Measurements from ENCODE around the gene PRELP. TPM values are rescaled to one million over a fixed set of nuclear protein-coding genes. Genes with fewer than 3 reads are reported as not detected.

PRELP gene
- total RNA-seq, 1 experiment from 2014 or later: 0.07 TPM

DNA sequence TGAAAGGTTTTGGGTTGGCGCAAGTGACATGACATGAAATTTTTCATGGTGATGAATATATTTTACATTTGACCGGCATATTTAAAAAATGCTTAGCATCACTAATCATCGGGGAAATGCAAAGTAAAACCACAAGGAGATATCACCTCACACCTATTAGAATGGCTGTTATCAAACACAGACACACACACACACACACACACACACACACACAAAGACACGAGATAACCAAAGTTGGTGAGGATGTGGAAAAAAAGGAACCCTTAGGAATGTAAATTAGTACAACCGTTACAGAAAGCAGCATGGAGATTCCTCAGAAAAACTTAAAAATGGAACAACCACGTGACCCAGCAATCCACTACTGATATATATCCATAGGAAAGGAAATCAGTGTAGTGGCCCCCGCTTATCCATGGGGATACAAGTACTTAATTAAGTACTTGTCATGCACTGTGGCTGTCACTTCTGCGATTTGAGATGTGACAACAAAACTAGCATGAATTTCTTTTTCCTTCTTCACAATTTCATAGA is 15.9 kb upstream of the PRELP start:
- no peak overlapping the region for H4K5ac ChIP-seq (ENCODE audit: insufficient read length, low read depth, low read length)
- no peaks in the 10 kb centered on the region for H4K20me1 ChIP-seq (ENCODE audit: control insufficient read depth, insufficient read depth, insufficient read length)
- H2BK12ac ChIP-seq (ENCODE audit: insufficient read length, low read depth, low read length): no peak overlapping the region
- no peak overlapping the region for H3K9ac ChIP-seq (ENCODE audit: extremely low read depth, insufficient read length, low read length)
- H3T11ph ChIP-seq (ENCODE audit: low read length): no peak overlapping the region
- H3K23ac ChIP-seq (ENCODE audit: insufficient read length, low read depth, low read length): no peak overlapping the region
- no peak overlapping the region for H3K18ac ChIP-seq (ENCODE audit: insufficient read length, low read depth, low read length)
- Mint-ChIP-seq H3K9me3 (no peaks in the 10 kb centered on the region; a peak in 2 of 5 replicates), H3K27me3 (ENCODE audit: low read depth) (peaks cover 8% of the 10 kb centered on the region), H3K27ac (no peak overlapping the region), H3K4me3 (no peak overlapping the region), H3K4me1 (peaks cover 16 to 29% of the 10 kb centered on the region in 2 experiments), H3K36me3 (ENCODE audit: insufficient read depth in 1 of 3, low read depth in 3 of 3) (no peaks in the 10 kb centered on the region)
- H2BK20ac ChIP-seq (ENCODE audit: low read depth, low read length, poor library complexity, severe bottlenecking): no peak overlapping the region
- no peaks in the 10 kb centered on the region for H3K79me1 ChIP-seq (ENCODE audit: insufficient read depth, low read depth, low read length, poor library complexity, severe bottlenecking)
- H3K27me3 ChIP-seq (ENCODE audit: insufficient read depth, low read length): no peaks in the 10 kb centered on the region
- no peak overlapping the region for H3K56ac ChIP-seq (ENCODE audit: insufficient read length, low read depth, low read length)
- no peak overlapping the region for H2AFZ ChIP-seq (ENCODE audit: low read length)
- TF ChIP-seq CTCF (conservative IDR thresholded peaks at IDR 0.05): no peak
- no peak overlapping the region for H2BK15ac ChIP-seq (ENCODE audit: low read depth, low read length)
- no peak overlapping the region for H2BK5ac ChIP-seq (ENCODE audit: insufficient read length, low read length)
- no peak for DNase-seq
- no peak overlapping the region for H4K8ac ChIP-seq (replicated peaks; ENCODE audit: insufficient read length, low read depth, low read length)
- WGBS (ENCODE audit: extremely low coverage, insufficient read length, low lambda C conversion rate): no CpG with 5 or more reads among the region's 8 CpGs
- H3K27ac ChIP-seq (ENCODE audit: insufficient read length, low read depth, low read length): no peak overlapping the region
- no peaks in the 10 kb centered on the region for H3K9me3 ChIP-seq (ENCODE audit: control insufficient read depth, low read depth, low read length)
- H3K23me2 ChIP-seq (ENCODE audit: insufficient read length, low read depth, low read length, poor library complexity, severe bottlenecking): no peaks in the 10 kb centered on the region
- no peak overlapping the region for H3K4me2 ChIP-seq (ENCODE audit: insufficient read depth, insufficient read length, low read length)
- no peak overlapping the region for H2BK120ac ChIP-seq (ENCODE audit: low read depth, low read length, poor library complexity, severe bottlenecking)
- no peak overlapping the region for H4K91ac ChIP-seq (ENCODE audit: insufficient read length, low read depth, low read length)
- no peak overlapping the region for H2AK5ac ChIP-seq (ENCODE audit: insufficient read length, low read length)
- H3K4me1 ChIP-seq (ENCODE audit: insufficient read depth, low read length): no peaks in the 10 kb centered on the region
- no peaks in the 10 kb centered on the region for H3K79me2 ChIP-seq (ENCODE audit: insufficient read depth, low read length)
- H3K14ac ChIP-seq (ENCODE audit: insufficient read depth, low read length): no peak overlapping the region
- no peak overlapping the region for H3K4ac ChIP-seq (ENCODE audit: low read depth, low read length)

Measured in H9 (cell line).